Measurements from ENCODE around the gene NDFIP1.

DNA sequence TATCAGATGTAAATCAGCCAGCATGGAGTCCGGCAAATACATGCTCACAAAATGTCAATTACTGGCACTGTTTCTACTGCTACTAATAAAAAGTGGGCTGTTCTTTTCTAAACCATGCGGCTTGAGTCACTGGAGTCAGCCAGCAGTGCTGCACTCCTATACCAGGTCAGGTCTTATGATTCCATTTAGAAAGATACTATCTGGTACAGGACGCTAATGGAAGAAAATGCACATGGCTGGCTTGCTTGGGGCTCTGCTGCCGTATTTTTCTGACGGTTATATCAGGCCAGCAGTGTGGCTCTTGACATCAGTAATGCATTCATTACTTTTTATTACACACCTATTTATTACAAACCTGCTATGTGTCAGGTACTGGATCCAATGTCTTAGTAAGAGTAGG is 74.3 kb downstream of the NDFIP1 start:
- TF ChIP-seq, protein P1, sequence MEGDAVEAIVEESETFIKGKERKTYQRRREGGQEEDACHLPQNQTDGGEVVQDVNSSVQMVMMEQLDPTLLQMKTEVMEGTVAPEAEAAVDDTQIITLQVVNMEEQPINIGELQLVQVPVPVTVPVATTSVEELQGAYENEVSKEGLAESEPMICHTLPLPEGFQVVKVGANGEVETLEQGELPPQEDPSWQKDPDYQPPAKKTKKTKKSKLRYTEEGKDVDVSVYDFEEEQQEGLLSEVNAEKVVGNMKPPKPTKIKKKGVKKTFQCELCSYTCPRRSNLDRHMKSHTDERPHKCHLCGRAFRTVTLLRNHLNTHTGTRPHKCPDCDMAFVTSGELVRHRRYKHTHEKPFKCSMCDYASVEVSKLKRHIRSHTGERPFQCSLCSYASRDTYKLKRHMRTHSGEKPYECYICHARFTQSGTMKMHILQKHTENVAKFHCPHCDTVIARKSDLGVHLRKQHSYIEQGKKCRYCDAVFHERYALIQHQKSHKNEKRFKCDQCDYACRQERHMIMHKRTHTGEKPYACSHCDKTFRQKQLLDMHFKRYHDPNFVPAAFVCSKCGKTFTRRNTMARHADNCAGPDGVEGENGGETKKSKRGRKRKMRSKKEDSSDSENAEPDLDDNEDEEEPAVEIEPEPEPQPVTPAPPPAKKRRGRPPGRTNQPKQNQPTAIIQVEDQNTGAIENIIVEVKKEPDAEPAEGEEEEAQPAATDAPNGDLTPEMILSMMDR (conservative IDR thresholded peaks at IDR 0.05; ENCODE audit: low read depth, low read length): no peak
- TF ChIP-seq USF2 (IDR thresholded peaks at IDR 0.05; ENCODE audit: low read depth, low read length) (no peak), CHD1 (IDR thresholded peaks at IDR 0.05; ENCODE audit: low read depth, low read length) (no peak), POLR2A (IDR thresholded peaks at IDR 0.05; ENCODE audit: low read depth, low read length) (no peak), CEBPB (IDR thresholded peaks at IDR 0.05; ENCODE audit: low read depth, low read length) (no peak), MXI1 (IDR thresholded peaks at IDR 0.05; ENCODE audit: borderline replicate concordance, low read depth, low read length) (no peak), FOS (IDR thresholded peaks at IDR 0.05; ENCODE audit: low read depth, low read length) (no peak)
